Measurements from ENCODE around the gene ANTXR1.

The ANTXR1 gene

DNA sequence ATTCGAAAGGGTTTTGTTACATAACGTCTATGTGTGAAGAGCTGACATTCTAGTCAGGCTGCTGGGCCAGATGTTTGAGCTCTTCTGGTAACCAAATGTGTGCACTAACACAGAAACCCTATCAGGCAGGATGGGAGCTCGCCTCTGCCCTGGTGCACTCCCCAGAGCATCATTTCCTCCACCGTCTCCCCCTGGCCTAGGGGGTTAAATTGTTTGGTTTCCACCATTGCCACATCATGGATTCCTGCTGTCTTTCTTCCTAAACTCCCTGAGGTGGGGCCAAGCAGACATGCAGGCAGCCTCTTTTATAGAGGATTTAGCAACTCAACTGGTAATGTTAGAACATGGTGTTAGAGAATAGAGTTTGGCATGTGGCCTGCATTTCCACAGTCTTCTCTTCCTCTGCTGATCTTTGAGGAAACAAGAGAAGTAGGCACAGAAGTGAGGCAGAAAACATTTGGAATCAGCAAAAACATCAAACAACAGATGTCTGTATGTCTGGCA, 87.3 kb downstream of the ANTXR1 start:
- no peak for DNase-seq

DNA sequence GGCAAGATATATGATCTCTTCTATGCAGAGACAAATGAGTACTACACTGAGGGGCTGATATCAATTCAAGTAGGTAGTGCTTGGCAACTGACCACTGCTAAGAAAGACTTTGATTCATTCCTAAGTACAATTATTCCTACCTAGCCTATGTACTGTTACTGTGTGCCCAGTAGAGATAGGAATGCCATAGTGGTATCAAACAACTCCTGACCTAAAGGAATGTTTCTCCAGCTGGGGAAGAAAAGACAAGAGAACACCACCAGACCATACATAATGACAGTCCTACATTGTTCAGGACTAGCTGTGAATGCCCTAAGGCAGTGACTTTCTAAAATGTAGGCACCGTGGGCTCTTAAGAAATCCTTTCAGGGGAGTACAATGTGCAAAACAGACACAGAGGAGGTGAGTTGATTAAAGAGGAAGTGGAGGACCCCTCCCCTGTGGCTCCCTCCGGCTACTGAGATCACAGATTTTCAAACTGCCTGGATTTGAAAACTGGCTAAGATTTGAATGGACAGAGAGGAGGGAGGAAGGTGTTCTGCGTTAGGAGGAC, 89.1 kb downstream of the ANTXR1 start:
- DNase-seq, result no peak

DNA sequence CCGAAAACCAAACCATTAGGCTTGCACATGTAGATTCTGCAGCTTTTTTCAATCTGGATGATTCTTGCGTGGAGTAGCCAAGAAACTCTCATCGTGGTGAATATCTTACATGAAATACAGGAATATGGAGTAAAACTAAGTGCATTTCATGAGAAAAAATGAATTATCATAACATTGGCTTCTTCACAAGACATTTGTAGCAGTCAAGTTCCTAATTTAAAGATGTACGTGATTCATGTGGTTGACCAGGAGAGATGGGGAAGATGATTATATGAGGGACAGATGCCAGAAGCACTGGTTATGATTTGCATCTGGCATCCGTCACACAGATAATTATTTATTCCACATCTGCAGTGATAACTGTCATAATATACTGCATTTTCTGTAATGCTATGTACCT, 90.4 kb downstream of the ANTXR1 start:
- no peak for DNase-seq

DNA sequence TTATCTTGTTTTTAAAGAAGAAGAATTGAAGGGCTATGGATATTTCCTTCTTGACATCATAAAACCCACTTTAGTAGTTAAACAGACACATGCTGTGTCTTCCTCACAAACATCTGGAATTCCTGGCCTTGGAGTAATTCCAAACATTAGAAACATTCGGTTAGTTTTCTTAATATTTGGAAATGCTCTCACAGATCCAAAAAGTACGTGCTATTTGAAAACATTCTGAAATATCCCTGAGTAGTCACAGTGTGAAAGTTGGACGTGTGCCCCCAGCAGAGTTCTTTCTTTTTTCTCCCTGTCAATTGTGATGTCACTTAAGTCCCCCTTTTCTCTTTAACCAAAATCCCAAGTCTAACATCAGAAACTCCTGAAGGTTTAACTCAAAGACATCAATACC, 91.3 kb downstream of the ANTXR1 start:
- DNase-seq, result no peak

DNA sequence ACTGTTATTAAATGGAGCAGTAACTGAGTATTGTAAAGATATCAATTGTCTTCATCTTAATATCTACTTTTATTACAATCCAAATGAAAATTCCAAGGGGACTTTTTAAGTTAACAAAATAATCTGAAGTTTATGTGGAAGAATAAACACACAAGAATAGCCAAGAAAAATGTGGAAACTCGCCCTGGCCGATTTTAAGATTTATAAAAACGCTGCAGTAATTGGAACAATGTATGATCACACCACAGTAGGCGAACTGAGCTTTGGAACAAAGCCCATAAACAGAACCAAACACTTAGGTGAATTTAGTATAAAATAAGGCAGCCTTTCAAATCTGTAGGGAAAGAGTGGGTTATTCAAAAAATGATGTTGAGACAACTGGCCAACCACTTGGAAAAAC, 96.3 kb downstream of the ANTXR1 start:
- no peak for DNase-seq

DNA sequence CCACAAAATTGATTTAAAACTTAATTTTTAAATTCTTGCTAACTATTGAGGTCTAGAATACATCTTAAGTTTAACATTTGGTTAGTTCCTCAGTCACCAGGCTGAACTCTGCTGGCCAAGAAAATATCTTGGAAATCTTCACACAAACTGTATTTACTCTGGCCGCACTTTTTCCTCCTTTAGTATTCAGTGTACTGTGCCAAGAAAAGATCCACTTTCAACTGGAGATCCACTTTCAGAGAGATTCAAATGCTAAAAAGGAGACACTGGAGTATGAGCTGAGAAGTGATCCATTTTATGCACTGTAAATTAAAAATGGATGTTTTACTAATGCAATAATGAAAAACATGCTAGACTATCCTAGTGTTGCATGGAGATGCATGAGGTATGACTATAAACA, 98.1 kb downstream of the ANTXR1 start:
- no peak for DNase-seq

DNA sequence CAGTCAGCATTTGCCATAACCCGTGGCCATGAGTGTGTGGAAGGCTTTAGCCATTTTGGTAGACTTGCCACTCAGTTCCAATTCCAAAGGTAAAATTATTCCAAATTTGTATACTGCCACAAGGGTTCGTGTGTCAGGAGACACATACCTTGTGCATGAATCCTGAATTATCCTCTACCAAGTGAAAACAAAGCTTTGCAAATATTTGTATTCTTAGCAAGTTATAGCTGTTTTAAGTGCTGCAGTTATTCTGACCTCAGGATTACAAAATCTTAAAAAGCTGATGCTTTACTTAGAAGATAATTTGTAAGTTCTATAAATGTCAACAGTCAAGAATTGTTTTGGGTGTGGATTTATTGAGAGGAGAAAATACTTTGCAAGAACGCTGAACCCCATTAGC, 100.6 kb downstream of the ANTXR1 start:
- DNase-seq, result no peak

DNA sequence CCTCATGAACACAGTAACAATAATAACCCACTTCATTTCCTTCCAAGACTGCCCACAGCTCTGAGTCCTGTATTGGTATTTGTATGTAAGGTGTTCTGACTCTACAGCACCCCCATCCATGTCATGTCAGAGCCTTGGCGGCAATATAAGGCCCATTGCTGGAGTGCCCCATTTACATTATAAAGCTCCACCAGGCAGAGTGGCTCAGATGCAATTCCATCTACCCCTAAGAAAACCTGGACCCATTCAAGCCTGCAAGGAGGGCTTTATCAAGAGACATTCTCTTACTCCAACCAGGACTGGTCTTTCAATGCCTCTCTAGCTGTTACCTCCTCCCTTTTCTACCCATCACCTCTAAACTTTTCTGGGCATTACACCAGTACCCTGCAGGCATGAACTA, 101.6 kb downstream of the ANTXR1 start:
- DNase-seq, result no peak

DNA sequence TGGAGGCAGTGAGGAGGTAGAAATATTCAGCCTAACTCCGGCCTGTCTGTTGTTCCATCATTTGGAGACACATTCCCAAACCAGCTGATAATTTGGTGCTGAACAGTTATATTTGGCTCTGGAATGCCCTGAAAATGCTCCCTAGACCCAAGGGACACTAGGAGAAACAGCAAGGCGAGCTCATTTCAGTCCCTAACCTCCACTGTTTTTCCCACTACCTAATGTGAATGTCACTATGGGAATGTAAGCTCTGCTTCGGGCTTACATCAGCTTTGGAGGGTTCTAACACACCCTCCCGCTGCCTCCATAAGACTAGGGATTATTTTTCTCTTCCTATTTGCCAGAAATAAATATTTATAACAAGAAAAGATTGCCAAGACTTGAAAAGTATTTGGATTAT, 103.5 kb downstream of the ANTXR1 start:
- no peak for DNase-seq

DNA sequence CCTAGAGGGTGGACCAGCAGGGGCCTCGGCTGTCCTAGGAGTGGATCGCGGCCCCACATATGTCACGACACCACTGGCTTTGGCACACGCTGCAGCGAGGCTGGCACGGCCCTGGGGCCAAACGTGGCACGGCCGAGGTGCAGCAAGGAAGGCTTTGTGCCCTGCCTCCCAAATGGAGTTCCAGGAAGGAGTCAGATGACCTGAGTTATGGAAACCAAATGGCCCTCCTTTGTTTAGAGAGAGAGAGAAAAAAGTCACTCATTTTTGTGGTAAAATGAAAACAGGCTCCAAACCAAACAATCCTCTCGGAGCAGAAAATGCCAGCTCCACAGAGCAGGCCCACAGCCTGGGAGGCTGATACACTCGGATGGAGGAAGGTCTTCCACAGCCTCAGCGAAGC, 105.6 kb downstream of the ANTXR1 start:
- DNase-seq, result no peak

DNA sequence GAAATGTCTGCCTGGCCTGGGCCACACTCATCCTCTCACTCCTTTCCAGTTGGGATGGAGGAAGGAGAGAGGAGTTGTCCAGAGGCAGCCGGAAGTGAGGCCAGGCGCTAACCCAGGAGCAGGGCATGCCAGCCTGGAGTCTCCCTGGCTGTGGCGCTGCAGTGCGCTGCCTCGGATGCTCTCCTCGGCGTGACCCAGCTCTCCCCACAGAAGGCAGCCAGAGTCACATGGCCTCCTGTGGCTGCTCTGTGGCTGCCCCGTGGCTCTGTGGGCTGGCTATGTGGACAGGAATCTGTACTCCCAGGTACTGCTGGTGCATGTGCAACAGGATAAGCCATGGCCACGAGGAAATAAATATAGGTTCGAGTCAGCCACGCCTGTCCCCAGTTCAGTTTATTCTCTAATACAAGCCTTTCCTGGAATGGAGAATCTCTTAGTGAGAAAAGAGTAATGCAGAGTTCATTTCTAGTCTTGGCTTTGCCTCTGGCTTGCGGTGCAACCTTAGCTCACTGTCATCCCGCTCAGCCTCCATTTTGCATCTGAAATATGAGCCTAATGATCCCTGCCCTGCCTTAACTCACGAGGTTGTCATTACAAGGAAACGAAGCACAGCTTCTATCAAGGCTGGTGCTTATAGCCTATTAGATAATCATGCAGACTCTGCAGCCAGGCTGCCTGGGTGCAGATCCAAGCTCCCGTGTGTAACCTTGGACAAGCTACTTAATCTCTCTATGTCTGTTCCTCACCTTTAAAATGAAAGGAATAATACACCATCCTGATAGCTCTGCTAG, 106.3 kb downstream of the ANTXR1 start:
- DNase-seq, result no peak

DNA sequence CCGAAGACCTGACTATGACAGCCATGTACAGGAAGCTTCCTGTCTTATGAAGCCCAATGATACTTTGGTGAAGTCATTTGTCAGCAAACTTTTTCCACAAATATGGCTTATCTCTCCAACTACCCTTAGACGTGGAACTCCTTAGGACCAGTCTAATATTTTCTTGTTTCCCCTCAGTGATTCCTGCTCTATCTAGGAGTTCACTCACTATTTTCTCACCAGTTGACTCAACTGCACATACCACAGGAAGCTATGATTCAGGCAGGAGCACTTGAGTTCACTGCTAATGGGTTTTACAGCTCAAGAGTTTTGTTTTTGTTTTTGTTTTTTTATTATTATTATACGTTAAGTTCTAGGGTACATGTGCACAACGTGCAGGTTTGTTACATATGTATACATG, 109.3 kb downstream of the ANTXR1 start:
- no peak for DNase-seq

DNA sequence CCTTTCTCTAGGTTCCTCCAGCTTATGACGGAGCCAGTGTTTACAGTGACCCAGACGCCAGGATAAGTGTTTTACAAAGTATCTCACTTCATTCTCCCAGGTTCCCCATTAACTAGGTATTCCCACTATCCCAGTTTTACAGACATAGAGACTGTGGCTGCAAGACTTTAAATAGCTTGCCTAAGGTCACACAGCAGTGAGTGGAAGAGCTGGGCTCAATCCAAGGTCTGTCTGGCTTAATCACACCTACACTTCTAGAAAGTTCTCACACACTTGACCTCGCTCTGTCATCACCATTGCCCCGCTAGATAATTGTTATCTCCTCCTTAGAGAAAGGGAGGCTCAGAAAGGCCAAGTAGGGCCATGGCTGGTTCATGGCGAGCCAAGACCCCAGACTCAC, 110.2 kb downstream of the ANTXR1 start:
- no peak for DNase-seq

DNA sequence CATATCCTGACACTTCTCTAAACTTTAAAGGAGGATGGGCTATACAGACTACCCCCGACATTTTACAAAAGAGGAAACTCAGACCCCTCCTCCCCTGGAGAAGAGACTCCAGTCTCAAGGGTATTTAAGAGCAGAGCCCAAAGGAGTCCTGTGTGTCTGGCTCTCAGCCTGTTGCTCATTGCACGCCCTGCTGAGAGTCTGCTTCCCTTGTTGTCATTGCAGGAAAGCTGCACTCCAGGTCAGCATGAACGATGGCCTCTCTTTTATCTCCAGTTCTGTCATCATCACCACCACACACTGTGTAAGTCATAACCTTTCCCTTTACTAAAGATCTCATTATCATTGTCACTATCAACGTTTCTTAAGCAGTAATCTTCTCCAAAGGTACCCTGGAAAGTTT, 111.4 kb downstream of the ANTXR1 start:
- DNase-seq, result no peak

DNA sequence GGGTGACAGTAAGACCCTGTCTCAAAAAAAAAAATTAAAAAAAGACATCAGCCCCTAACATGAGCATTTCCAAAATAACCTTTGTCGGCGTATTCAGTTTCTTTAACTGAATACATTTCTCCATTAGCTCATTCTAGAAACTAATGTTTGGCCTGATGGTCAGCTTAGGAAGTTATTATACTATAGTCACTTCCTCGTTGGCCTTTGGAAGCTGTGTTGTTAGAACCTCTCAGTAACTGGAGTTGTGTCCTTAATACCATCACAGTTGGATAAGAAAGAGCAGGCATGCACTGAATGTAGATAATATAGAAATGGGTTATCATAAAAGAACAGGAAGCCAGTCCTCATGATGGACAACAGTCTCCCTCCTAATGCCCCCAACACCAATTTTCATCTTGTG, 112.8 kb downstream of the ANTXR1 start:
- DNase-seq, result no peak

DNA sequence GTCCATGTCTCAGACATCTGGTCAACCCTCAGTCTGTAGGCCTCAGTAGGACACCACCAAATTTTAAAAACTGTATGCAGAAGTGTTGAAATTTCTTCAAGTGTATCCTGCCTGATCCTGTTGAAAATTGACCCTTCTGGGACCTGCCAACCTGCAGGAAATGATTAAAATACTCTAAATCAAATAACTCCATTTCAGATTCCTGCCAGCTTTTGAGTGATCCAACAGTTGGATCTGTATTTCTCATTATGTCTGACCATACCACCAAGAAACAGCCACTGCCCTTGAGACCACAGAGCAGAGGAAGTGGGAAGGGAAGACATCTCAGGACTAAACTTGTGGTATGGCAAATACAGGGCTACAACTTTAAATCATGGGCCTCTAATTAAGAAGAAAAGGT, 113.4 kb downstream of the ANTXR1 start:
- no peak for DNase-seq

DNA sequence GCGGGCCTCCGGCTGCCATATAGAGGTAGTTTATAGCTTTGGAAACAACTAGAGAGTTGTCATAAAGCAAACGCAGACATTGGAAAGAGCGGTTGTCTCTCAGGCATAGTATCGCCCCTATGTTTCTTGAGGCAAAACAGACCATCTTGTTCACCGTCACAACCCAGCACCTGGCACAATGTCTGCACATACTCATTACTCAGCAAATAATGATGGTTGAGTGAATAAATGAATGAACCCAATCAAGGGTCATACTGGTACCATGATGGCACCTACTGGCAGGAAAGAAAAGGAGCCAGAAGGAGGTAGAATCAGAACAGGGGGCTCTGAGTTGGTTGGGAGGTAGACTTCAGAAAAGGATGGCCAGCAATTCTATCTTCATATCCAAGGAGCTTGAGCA, 118.5 kb downstream of the ANTXR1 start:
- DNase-seq, result no peak

DNA sequence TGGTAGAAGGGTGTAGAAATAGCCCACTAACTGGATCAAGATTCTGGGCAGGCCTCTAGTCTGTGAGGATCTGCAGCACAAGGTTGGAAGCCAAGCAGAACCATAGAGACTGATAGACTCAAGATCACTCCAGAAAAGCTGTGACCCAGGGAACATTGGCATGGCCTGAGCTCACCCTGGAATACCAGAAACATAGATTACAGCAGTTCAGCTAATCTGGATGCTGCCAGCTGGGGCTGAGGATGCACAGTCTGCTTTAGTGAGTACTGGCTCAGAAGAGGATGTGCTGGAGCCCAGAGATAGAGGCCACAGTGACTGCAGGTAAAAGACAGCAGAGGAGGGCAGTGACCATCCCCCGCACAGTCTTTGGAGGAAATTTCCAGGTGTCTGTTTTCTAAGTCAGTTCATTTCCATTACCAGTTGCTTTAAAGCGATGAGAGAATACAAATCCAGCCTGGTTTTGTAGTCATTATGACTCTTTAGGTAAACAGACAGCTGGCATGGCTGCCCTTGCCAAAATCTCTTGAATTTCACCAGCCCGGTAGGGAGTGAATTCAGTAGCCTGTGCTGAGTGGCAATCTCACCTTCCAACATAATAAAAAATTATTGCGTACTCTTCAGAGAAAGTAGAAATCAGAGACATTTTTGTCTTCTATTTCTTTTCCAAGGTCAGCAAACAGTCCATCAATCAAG, 119.2 kb downstream of the ANTXR1 start:
- no peak for DNase-seq

DNA sequence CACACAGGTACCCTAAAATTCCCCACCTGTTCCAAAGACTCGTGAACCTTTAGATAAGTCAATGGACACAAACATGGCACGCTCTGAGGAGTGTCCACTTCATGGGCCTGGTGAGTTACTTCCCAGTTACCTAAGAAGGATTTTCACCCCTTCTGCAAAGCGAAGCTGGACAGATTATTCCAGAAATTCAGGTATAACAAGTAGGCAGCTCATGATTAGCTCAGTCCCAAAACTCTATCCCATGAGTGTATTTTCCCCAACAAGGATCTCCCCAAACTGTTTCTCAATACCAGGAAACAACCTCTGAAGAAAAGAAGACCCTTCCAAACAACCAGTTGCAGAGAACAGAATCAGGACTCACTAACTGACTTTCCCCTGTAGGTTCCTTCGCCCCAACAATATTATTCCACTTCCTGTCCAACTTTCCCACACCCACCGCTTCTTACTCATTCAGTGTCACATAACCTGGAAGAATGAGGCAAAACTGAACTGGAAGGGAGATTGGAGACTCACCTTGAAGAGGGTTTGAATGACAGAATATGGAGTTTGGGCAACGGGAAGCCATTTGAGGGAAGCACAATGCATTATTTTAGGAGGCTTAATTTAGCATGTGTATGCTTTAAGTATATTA, 120.1 kb downstream of the ANTXR1 start:
- no peak for DNase-seq

DNA sequence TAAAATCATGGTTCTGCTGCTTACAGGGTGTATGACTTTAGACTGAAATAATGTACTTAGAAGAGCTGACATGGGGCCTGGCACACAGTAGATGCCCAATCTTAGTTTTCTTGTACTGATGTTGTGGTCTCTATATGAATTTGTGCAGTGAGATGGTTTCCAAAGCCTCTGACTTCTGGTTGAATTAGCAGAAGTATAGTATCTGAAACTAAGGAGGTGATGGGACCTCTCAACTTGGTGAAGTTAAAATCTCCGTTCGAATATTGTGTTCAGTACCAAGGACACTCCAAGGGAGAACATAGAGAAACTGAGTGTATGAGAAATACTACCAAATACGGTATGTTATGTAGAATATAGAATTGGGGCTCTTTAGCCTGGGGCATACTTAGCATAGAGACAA, 120.9 kb downstream of the ANTXR1 start:
- no peak for DNase-seq

DNA sequence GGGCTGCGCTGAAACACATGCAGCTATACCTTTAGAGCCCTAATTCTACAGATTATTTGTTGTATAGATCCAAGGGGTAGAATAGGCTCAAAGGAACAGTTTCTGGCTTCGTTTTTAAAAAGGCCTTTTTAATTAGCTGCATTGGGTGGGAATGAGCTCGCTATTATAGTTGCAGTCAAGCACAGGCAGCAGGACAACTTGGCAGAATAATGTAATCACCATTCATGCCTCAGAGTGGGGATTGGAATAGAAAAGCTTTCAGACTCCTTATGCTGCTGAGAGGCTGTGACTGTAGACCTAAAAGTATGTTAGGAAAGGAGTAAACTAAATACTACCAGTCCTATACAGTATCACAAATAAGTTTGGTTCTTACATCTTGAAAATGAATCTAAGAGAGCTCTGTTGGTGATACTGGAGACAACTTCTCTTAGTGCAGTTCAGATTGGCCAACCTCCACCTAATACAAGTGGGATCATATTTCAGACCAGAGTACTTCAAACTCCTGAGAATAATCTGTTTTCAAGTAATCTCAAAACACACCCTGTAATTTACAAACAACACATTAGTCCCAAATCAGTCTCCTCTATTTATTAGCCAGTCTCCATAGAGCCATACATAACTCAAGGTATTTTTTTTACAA, 121.4 kb downstream of the ANTXR1 start:
- no peak for DNase-seq

DNA sequence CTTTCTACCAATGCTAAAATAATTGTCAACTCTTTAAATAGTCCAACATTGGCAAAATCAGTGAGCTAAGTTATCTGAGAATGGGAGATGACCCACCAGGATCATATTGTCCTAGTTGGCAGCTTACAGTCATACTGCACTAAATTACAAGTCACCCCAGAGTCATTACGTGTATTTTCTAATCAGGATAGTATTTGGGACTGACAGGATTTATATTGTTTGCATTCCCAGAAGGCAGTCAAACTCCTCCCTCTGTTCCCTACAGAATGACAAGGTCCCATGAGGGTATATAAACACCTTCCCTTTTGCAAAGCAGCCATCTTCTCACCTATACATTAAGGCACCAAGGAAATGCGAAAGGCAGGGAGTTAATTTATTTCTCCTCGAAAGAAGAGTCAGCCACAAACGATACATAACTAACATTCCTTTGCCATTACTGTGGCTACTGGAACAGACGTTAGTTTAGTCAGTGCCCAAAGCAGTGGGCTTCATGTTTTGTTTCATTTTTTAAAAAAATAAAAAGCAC, 125.3 kb downstream of the ANTXR1 start:
- DNase-seq, result no peak

All from activated CD8-positive, alpha-beta memory T cell treated with anti-CD3 and anti-CD28 coated beads, Interleukin-2, amount 50 U/mL, for 48 hours (primary cell).